ENCODE measurements around the gene SLC7A7. TPM values are rescaled to one million over a fixed set of nuclear protein-coding genes. Genes with fewer than 3 reads are reported as not detected.
"Not testable (repeated sequence)": the region's sequence is repeated elsewhere in the genome, so short reads cannot be mapped to it uniquely, and the experiment has no call there.

The SLC7A7 gene
- total and polyA plus RNA-seq, 8 donors: 9.6 to 67.6 (median 10.3) TPM

DNA sequence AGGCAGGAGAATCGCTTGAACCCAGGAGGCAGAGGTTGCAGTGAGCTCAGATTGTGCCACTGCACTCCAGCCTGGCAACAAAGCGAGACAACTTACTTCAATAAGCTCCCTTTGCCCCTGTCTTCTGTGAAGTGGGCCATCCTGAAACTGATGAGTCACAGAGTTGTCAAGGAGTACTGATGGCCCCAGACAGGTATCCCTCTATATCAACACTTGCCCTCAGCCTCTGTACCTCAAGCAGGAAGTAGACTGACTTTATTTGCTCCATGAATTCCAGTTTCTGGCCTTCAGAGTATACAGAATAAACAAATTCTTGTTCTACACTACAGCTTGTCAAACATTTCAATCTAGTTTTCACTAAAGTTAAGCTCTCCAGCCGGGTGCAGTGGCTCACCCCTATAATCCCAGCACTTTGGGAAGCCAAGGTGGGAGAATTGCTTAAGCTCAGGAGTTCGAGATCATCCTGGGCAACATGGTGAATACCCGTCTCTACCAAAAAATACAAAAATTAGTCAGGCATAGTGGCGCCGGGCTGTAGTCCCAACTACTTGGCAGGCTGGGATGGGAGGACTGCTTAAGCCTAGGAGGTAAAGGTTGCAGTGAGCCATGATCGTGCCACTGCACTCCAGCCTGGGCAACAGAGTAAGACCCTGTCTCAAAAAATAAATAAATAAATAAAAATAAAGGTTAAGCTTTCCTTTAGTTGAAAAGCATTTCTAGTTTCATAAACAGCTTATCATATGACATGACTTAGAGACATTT lies 39.9 kb upstream of the SLC7A7 start:
- Histone ChIP-seq H3K9me3 (no peaks in the 10 kb centered on the region), H3K36me3 (no peaks in the 10 kb centered on the region), H3K27me3 (peaks cover 0 to 4% of the 10 kb centered on the region in 2 donors), H3K4me1 (peaks cover 18 to 32% of the 10 kb centered on the region in 2 donors), H3K27ac (no peak overlapping the region), H3K4me3 (no peak overlapping the region)
- ATAC-seq: no peak
- TF ChIP-seq CTCF (IDR thresholded peaks at IDR 0.05): no peak
- intact Hi-C loops (cut with DNase I): loop anchor here in 1 of 2 donors (5.0 kb wide), 1 partner anchor 33 kb away; no protein-coding TSS in a partner anchor
- no peak for DNase-seq

DNA sequence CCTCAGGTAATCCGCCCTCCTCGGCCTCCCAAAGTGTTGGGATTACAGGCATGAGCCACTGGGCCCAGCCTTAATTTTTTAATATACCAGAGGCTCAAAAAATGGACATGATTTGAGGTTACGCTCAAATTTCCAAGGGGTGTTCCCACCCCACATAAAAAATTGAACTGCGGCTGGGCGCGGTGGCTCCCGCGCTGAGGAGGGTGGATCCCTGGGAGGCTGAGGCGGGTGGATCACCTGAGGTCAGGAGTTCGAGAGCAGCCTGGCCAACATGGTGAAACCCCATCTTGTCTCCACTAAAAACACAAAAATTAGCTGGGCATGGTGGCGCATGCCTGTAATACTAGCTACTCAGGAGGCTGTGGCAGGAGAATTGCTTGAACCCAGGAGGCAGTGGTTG lies 39.1 kb upstream of the SLC7A7 start:
- intact Hi-C loops (cut with DNase I): not testable (repeated sequence)

DNA sequence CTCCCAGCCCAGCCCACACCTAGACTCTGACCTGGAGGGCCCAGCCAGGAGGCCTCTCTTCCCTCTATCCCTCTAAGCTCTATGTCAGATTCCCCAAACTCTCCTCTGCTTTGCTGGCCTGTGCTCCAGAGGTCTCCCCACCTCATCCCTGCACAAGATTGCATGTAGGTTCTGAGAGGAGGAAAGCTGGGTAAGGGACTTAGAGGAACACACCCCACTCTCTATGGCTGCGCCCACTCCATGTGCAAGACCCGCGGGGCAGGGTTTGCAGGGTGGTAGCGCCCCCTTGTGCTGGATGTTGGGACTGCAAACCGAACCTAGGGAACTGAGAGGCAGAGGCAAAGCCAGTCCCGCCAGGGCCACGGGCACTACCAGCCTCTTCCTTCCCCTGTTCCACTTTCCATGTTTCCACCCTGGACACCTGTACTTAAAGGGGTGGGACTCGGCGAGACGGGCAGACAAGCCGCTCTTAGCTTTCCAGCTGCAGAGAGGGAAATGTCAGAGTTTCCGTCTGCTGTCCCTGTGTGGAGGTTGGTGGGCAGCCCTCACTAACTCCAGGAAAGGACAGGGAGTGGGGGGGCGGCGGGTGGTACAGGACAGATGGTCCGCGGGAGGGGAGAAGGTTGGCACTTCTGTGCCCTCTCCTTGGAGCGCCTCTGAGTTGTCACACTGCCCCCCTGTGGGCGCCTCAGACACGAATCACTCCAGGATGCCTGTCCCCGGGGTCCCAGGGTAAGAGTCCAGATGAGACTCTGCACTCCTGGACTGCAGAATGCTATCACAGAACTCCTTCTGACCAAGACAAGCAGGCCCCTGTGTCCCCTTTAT lies 37.9 kb upstream of the SLC7A7 start:
- intact Hi-C loops (cut with DNase I): no loop called here
- peak overlapping the region in 1 of 2 donors; percentile 55 for H3K27ac ChIP-seq
- peaks cover 0 to 4% of the 10 kb centered on the region in 2 donors for H3K27me3 ChIP-seq
- H3K36me3 ChIP-seq: no peaks in the 10 kb centered on the region
- DNase-seq (peak; percentile 84 to 96 (median 90)), ATAC-seq (peak; percentile 86)
- TF ChIP-seq CTCF (IDR thresholded peaks at IDR 0.05): peak; percentile 94 to 98
- no peaks in the 10 kb centered on the region for H3K9me3 ChIP-seq
- H3K4me3 ChIP-seq: peak overlapping the region; percentile 21 to 30
- peaks cover 22 to 51% of the 10 kb centered on the region in 2 donors for H3K4me1 ChIP-seq

More for the DNA sequence above, 39.1 kb upstream of the SLC7A7 start:
- not testable (repeated sequence) for H3K27ac ChIP-seq, ATAC-seq, H3K4me3 ChIP-seq, H3K36me3 ChIP-seq, H3K9me3 ChIP-seq, DNase-seq, H3K27me3 ChIP-seq
- peaks cover 18 to 39% of the 10 kb centered on the region in 2 donors for H3K4me1 ChIP-seq

DNA sequence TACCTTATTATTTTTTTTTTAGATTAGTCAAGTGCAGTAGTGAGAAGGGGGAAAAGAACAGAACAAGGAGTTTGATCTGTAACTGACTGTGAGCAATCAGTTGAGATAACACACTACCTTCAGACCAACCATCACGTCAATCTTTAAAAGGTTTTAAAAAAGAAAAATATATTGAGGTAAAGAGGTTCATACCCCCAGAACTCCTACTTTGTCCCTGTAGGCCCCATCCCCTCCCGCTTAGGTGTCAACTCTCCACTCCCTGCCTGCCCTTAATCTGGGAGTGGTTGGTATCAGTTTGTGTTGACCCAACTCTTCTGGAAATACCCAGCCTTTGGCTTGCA lies 37.3 kb upstream of the SLC7A7 start:
- Histone ChIP-seq H3K9me3 (no peaks in the 10 kb centered on the region), H3K27me3 (peaks cover 0 to 4% of the 10 kb centered on the region in 2 donors), H3K4me3 (no peak overlapping the region), H3K27ac (peak overlapping the region in 1 of 2 donors; percentile 55), H3K36me3 (no peaks in the 10 kb centered on the region), H3K4me1 (peaks cover 27 to 57% of the 10 kb centered on the region in 2 donors)
- intact Hi-C loops (cut with DNase I): no loop called here
- ATAC-seq: no peak
- DNase-seq: no peak
- no peak for TF ChIP-seq CTCF (IDR thresholded peaks at IDR 0.05)

DNA sequence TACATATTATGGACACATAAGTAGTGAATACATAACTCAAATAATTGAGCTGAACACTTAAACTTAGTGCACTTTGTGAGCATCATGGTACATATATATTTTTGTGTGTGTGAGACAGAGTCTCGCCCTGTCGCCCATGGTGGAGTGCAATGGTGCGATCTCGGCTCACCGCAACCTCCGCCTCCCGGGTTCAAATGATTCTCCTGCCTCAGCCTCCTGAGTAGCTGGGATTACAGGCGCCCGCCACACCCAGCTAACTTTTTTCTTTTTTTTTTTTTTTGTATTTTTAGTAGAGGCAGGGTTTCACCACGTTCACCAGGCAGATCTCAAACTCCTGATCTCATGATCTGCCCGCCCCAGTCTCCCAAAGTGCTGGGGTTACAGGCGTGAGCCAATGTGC lies 36.9 kb upstream of the SLC7A7 start:
- ATAC-seq; DNase-seq; H3K27me3 ChIP-seq; H3K4me3 ChIP-seq; H3K36me3 ChIP-seq; intact Hi-C loops (cut with DNase I); H3K9me3 ChIP-seq: not testable (repeated sequence)
- Histone ChIP-seq H3K4me1 (peaks cover 29 to 61% of the 10 kb centered on the region in 2 donors), H3K27ac (peak overlapping the region in 1 of 2 donors; percentile 80)

Data from left lung (tissue), 10 donors.